ENCODE results near the gene TUT1. TPM values are rescaled to one million over a fixed set of nuclear protein-coding genes. Genes with fewer than 3 reads are reported as not detected.

TUT1 gene
- total and polyA plus RNA-seq, 2 donors from 2014 or later, result 18.7 to 29.5 TPM

- Histone ChIP-seq H3K4me1 (ENCODE audit: control insufficient read depth in 2 of 3, insufficient read depth in 2 of 3, low read depth in 1 of 3, low read length in 3 of 3) (peaks cover 0 to 10% (median 1%) of the 10 kb centered on the region in 3 donors), H3K9me3 (ENCODE audit: control insufficient read depth in 2 of 3, insufficient read depth in 1 of 3, low read length in 3 of 3) (no peaks in the 10 kb centered on the region), H3K27ac (ENCODE audit: low read depth in 2 of 2, low read length in 2 of 2) (no peak overlapping the region), H3K36me3 (ENCODE audit: control insufficient read depth in 2 of 3, insufficient read depth in 3 of 3, low read length in 3 of 3) (peaks cover 1 to 15% (median 12%) of the 10 kb centered on the region in 3 donors), H3K9ac (ENCODE audit: low read length in 3 of 3) (no peak overlapping the region), H3K27me3 (ENCODE audit: control insufficient read depth, insufficient read depth, low read length) (no peaks in the 10 kb centered on the region), H3K4me3 (ENCODE audit: low read length in 3 of 3) (no peak overlapping the region)
- TF ChIP-seq, protein P1, sequence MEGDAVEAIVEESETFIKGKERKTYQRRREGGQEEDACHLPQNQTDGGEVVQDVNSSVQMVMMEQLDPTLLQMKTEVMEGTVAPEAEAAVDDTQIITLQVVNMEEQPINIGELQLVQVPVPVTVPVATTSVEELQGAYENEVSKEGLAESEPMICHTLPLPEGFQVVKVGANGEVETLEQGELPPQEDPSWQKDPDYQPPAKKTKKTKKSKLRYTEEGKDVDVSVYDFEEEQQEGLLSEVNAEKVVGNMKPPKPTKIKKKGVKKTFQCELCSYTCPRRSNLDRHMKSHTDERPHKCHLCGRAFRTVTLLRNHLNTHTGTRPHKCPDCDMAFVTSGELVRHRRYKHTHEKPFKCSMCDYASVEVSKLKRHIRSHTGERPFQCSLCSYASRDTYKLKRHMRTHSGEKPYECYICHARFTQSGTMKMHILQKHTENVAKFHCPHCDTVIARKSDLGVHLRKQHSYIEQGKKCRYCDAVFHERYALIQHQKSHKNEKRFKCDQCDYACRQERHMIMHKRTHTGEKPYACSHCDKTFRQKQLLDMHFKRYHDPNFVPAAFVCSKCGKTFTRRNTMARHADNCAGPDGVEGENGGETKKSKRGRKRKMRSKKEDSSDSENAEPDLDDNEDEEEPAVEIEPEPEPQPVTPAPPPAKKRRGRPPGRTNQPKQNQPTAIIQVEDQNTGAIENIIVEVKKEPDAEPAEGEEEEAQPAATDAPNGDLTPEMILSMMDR (IDR thresholded peaks at IDR 0.05; ENCODE audit: borderline replicate concordance, extremely low read depth, insufficient read depth), result no peak
- DNase-seq (peak in 1 of 5 donors; percentile 48), FAIRE-seq (no peak)
- intact Hi-C loops (cut with DNase I), result no loop called here
These were observed 14.1 kb upstream of the TUT1 start for GRCh38 chr11:62605467-62605866.

DNA sequence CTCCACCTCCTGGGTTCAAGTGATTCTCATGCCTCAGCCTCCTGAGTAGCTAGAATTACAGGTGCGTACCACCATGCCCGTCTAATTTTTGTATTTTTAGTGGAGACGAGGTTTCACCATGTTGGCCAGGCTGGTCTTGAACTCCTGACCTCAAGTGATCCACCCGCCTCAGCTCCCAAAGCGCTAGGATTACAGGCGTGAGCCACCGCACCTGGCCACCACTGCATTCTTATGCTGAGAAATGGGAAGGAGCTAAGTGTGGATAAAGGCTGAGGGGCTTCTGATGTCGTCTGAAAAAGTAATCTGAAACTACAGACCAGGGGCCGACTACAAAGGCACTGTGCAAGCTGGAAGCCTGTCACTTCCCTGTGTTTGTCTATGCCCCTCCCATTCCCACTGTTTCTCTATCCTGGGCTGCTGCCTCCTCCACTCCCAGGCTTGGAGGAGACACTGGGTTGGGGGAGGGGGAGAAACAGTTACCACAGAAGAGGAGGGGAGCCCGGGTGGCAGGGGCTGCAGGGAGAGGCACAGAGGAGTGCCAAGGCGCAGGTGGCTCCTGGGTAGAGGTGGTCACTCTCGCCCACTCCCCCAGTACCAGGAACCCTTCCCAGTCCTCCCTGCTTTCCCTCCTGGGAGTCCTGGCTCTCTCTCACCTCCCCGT, 13.3 kb upstream of the TUT1 start:
- no peaks in the 10 kb centered on the region for H3K9me3 ChIP-seq (ENCODE audit: control insufficient read depth in 2 of 3, insufficient read depth in 1 of 3, low read length in 3 of 3)
- intact Hi-C loops (cut with DNase I), result no loop called here
- H3K4me1 ChIP-seq (ENCODE audit: control insufficient read depth in 2 of 3, insufficient read depth in 2 of 3, low read depth in 1 of 3, low read length in 3 of 3), result peaks cover 5 to 17% (median 10%) of the 10 kb centered on the region in 3 donors
- H3K4me3 ChIP-seq (ENCODE audit: low read length in 3 of 3), result no peak overlapping the region
- no peak overlapping the region for H3K27ac ChIP-seq (ENCODE audit: low read depth in 2 of 2, low read length in 2 of 2)
- DNase-seq (peak in 4 of 5 donors; percentile 76 to 86 (median 82)), FAIRE-seq (no peak)
- H3K27me3 ChIP-seq (ENCODE audit: control insufficient read depth, insufficient read depth, low read length), result no peaks in the 10 kb centered on the region
- TF ChIP-seq, protein P1 (IDR thresholded peaks at IDR 0.05; ENCODE audit: borderline replicate concordance, extremely low read depth, insufficient read depth), result no peak
- H3K9ac ChIP-seq (ENCODE audit: low read length in 3 of 3), result no peak overlapping the region
- H3K36me3 ChIP-seq (ENCODE audit: control insufficient read depth in 2 of 3, insufficient read depth in 3 of 3, low read length in 3 of 3), result peaks cover 0 to 11% (median 9%) of the 10 kb centered on the region in 3 donors

DNA sequence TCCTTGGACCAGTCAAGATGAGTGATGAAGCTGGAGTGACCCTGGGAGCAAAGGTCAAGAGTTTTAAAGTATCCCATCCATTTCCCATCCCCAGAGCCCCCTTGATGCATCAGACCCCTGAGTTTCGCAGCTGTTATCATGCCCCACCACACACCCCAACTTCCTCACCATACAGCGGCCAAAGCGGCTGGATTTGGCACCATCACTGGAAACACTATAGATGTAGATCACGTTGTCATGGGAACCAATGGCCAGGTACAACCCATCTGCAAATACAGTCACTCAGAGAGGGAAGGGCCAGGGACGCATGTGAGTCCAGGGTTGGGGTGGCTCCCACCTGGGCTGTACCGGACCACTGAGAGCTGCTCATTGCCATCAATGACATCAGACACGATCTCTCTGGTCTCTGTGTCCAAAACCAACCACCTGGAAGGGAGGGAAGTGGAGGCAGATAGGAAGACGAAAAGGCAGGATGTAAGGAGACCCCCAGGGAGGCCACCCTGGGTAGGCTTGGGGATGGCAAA, 12.5 kb upstream of the TUT1 start:
- no peaks in the 10 kb centered on the region for H3K27me3 ChIP-seq (ENCODE audit: control insufficient read depth, insufficient read depth, low read length)
- TF ChIP-seq, protein P1 (IDR thresholded peaks at IDR 0.05; ENCODE audit: borderline replicate concordance, extremely low read depth, insufficient read depth), result no peak
- H3K36me3 ChIP-seq (ENCODE audit: control insufficient read depth in 2 of 3, insufficient read depth in 3 of 3, low read length in 3 of 3), result peaks cover 0 to 11% (median 7%) of the 10 kb centered on the region in 3 donors
- intact Hi-C loops (cut with DNase I), result no loop called here
- FAIRE-seq, result no peak
- no peak overlapping the region for H3K27ac ChIP-seq (ENCODE audit: low read depth in 2 of 2, low read length in 2 of 2)
- peak in 1 of 5 donors; percentile 58 for DNase-seq
- peaks cover 5 to 18% (median 16%) of the 10 kb centered on the region in 3 donors for H3K4me1 ChIP-seq (ENCODE audit: control insufficient read depth in 2 of 3, insufficient read depth in 2 of 3, low read depth in 1 of 3, low read length in 3 of 3)
- no peaks in the 10 kb centered on the region for H3K9me3 ChIP-seq (ENCODE audit: control insufficient read depth in 2 of 3, insufficient read depth in 1 of 3, low read length in 3 of 3)
- H3K4me3 ChIP-seq (ENCODE audit: low read length in 3 of 3), result no peak overlapping the region
- no peak overlapping the region for H3K9ac ChIP-seq (ENCODE audit: low read length in 3 of 3)
